GM12872 (cell line): ENCODE data around the gene VPS51.

ENCODE experiments used
- TF ChIP-seq, protein P1 (sequence below): IDR thresholded peaks from 3 replicates; pipeline ENCODE4 v1.5.1; 2011; ENCODE audit warnings: low read depth, mild to moderate bottlenecking, low read length, moderate library complexity; ENCODE audit not compliant: insufficient read depth

VPS51 gene

GRCh38 chr11:65102142-65103095, 6.4 kb downstream of the VPS51 start:
- TF ChIP-seq, protein P1, sequence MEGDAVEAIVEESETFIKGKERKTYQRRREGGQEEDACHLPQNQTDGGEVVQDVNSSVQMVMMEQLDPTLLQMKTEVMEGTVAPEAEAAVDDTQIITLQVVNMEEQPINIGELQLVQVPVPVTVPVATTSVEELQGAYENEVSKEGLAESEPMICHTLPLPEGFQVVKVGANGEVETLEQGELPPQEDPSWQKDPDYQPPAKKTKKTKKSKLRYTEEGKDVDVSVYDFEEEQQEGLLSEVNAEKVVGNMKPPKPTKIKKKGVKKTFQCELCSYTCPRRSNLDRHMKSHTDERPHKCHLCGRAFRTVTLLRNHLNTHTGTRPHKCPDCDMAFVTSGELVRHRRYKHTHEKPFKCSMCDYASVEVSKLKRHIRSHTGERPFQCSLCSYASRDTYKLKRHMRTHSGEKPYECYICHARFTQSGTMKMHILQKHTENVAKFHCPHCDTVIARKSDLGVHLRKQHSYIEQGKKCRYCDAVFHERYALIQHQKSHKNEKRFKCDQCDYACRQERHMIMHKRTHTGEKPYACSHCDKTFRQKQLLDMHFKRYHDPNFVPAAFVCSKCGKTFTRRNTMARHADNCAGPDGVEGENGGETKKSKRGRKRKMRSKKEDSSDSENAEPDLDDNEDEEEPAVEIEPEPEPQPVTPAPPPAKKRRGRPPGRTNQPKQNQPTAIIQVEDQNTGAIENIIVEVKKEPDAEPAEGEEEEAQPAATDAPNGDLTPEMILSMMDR, result no peak

DNA sequence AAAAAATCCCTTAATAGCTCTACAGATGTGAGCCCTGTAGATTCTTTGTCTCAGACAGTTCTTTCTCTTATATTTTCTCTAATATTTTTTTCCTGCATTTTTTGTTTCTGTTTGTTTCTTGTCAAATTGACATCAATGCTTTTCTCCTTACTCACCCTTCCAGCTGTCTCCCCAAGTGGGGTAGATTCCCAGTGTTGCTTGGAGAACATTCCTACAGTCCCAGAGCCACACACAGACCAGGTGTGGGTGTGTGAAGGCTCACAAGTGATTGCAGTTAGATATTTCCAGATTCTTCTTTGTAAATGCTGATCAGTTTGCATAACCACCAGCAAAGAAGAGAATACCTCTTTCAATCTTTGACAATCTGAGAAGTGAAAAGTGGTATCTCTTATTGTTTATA, 7.5 kb downstream of the VPS51 start:
- TF ChIP-seq, protein P1, result no peak

DNA sequence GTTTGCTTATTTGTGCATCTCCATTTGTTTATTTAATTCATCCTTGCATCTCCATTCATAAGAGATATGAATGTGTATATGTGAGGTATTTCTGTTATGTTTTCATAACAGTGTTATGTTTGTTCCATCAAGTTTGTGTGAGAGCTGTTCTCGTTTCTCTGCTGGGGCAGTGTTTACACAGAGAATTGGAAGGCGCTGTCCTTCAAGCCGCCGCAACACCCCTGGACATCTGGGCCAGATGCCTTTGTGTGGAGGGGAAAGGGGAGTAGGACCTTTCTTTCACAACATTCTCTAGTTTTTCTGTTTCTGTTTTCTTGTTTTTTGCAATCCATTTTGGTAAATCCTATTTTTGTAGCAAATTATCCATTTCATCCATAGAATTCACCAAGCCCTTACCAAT, 8.6 kb downstream of the VPS51 start:
- TF ChIP-seq, protein P1, result no peak

- TF ChIP-seq, protein P1, result no peak
Observed at GRCh38 chr11:65107078-65107477, 11.1 kb downstream of the VPS51 start.

DNA sequence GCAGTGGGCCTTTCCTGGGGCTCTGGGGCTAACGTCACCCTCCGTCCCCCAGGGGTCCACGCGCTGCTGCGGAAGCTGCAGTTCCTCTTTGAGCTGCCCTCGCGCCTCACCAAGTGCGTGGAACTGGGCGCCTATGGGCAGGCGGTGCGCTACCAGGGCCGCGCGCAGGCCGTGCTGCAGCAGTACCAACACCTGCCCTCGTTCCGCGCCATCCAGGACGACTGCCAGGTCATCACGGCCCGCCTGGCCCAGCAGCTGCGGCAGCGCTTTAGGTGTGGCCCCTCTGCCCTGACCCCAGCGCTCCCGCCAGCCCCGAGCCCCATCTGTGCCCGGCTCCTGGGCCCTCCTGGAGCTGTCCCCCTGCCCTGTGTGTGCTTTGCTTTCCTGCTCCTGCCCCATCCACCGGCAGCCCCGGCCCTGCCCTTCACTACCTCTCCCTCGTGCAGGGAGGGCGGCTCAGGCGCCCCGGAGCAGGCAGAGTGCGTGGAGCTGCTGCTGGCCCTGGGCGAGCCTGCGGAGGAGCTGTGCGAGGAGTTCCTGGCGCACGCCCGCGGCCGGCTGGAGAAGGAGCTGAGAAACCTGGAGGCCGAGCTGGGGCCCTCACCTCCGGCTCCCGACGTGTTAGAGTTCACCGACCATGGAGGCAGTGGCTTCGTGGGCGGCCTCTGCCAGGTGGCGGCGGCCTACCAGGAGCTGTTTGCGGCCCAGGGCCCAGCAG, 11.9 kb downstream of the VPS51 start:
- TF ChIP-seq, protein P1, result no peak

DNA sequence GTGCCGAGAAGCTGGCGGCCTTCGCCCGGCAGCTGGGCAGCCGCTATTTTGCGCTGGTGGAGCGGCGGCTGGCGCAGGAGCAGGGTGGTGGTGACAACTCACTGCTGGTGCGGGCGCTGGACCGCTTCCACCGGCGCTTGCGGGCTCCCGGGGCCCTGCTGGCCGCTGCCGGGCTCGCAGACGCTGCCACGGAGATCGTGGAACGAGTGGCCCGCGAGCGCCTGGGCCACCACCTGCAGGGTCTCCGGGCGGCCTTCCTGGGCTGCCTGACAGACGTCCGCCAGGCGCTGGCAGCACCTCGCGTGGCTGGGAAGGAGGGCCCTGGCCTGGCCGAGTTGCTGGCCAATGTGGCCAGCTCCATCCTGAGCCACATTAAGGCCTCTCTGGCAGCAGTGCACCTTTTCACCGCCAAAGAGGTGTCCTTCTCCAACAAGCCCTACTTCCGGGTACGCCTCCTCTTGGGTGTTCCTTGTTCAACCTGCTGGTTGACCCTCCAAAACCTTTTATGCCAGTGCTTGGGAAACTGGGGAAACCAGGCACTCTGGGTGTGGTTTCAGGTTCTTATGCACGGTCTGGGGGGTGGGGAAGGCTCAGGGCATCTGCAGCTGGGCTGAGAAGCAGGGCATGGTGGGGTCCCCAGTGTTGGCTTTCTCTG, 12.6 kb downstream of the VPS51 start:
- TF ChIP-seq, protein P1, result no peak
